K562 (cell line): ENCODE results near the gene PAX8. TPM values are rescaled to one million over a fixed set of nuclear protein-coding genes. Genes with fewer than 3 reads are reported as not detected.
A peak's percentile ranks its signal among the peaks of the same experiment; 100 is the strongest.

ENCODE experiments used
- CBFA2T3 ChIP-seq: fragments of 450-650 bp; IDR thresholded peaks from 2 replicates; pipeline ENCODE4 v1.6.1; 2017
- CEBPB ChIP-seq: fragments of 450-650 bp; IDR thresholded peaks from 2 replicates; pipeline ENCODE4 v1.6.1; 2016; ENCODE audit warnings: missing genetic modification characterization, missing compliant biosample characterization
- CREB1 ChIP-seq, 2 experiments: sonication (generic) in 1 of 2; formaldehyde crosslinking in 1 of 2; IDR thresholded peaks; 2 replicates each; pipeline versions ENCODE4 v1.6.1 to v1.8.0; 2012 to 2022; ENCODE audit warnings: inconsistent platforms in 1 of 2, mild to moderate bottlenecking in 1 of 2, missing genetic modification reagents in 1 of 2, moderate library complexity in 1 of 2
- DMBX1 ChIP-seq: fragments of 250-450 bp; sonication (Bioruptor Pico); IDR thresholded peaks from 2 replicates; pipeline ENCODE4 v1.8.0; 2022; ENCODE audit warnings: inconsistent platforms, mild to moderate bottlenecking, moderate library complexity, borderline replicate concordance
- ZBTB7A ChIP-seq: IDR thresholded peaks from 2 replicates; pipeline ENCODE4 v1.6.1; 2011; ENCODE audit warnings: low read depth, mild to moderate bottlenecking, low read length, moderate library complexity, borderline replicate concordance; ENCODE audit not compliant: control insufficient read depth
- ZFP36 ChIP-seq: fragments of 150-350 bp; IDR thresholded peaks from 2 replicates; pipeline ENCODE4 v1.6.1; 2018; ENCODE audit warnings: low read length, low read depth; ENCODE audit not compliant: partially characterized antibody
- ZNF121 ChIP-seq: sonication (generic); formaldehyde crosslinking; conservative IDR thresholded peaks from 2 replicates; pipeline ENCODE4 v1.8.0; 2022; ENCODE audit warnings: missing genetic modification reagents
- polyA plus RNA-seq, 8 experiments: library from polyadenylated mRNA; depleted of rRNA in 4 of 8; stranded (reverse) in 5 of 8; unstranded in 3 of 8; fragments of >200 nt; fragmentation: Nextera tagmentation in 2 of 8; fragmentation: Illumina TruSeq in 1 of 8; extraction: Ambion mirVana in 2 of 8; extraction: Trizol in 1 of 8; gene quantifications; 2 replicates each; pipeline versions ENCODE4 v1.2.1 to v1.2.3, GENCODE V29; 2011 to 2014; ENCODE audit warnings: inconsistent platforms in 1 of 8, missing spikeins in 1 of 8
- total RNA-seq, 7 experiments: library from RNA; depleted of rRNA in 6 of 7; stranded (reverse); fragments of >200 nt in 6 of 7; fragmentation: Illumina TruSeq in 2 of 7; extraction: Trizol in 2 of 7; gene quantifications; 2 replicates each; pipeline versions ENCODE4 v1.2.1 to v1.2.3, GENCODE V29; 2011 to 2021; ENCODE audit warnings: low replicate concordance in 1 of 7
- TF ChIP-seq, protein P1 (sequence below): sonication (generic); formaldehyde crosslinking; IDR thresholded peaks from 2 replicates; pipeline ENCODE4 v1.8.0; 2023; ENCODE audit warnings: missing genetic modification reagents, mild to moderate bottlenecking, borderline replicate concordance
- TF ChIP-seq, protein P2 (sequence below): fragments of 450-650 bp; IDR thresholded peaks from 2 replicates; pipeline ENCODE4 v1.6.1; 2016; ENCODE audit warnings: low read depth, mild to moderate bottlenecking, moderate library complexity
- TF ChIP-seq, protein P3 (sequence below): fragments of 250-450 bp; sonication (Bioruptor Pico); IDR thresholded peaks from 2 replicates; pipeline ENCODE4 v1.9.0; 2021; ENCODE audit warnings: mild to moderate bottlenecking

PAX8 gene
- total and polyA plus RNA-seq, 9 of the 15 experiments (the other 6 are each of a cell fraction or from before 2014, with no cell fraction given) = 0.13 to 2.1 (median 0.51) TPM

DNA sequence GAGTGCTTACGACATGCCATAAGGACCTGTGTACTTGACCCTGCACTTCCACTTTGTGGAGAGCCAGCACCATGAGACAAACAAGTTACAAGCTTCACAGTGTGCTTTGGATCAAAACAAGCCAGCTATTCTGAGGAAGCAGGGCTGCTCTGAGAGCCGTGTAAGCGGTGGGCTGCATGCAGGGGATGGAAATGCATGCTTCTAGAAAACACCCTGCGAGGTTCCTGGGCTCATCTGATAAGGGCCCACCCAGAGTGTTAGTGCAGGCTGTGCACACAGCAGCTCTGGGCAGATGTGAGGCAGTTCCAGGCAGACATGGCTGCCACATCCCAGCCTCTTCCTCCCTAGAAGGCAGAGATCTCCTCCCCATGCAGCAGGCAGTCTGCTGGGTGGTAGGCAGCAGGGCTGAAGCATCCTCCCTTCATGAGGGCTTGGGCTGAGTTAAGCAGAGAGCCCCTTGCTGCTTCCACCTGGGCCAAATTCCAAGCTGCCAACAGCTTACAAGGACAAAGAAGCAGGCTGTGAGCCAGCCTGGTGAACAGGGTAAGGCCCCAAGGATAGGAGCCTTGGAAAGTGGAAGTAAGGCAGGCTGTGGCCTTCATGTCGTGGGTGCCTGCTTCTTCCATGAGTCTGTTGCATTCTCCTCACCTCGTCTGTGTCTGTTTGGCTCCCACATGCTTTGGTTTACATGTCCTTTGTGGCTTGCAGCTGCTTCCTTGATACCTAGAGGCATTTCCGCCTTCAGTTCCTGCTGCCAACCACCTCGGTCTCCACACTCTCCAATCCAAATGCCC, 97.3 kb downstream of the PAX8 start (continued):
- TF ChIP-seq, protein P1, sequence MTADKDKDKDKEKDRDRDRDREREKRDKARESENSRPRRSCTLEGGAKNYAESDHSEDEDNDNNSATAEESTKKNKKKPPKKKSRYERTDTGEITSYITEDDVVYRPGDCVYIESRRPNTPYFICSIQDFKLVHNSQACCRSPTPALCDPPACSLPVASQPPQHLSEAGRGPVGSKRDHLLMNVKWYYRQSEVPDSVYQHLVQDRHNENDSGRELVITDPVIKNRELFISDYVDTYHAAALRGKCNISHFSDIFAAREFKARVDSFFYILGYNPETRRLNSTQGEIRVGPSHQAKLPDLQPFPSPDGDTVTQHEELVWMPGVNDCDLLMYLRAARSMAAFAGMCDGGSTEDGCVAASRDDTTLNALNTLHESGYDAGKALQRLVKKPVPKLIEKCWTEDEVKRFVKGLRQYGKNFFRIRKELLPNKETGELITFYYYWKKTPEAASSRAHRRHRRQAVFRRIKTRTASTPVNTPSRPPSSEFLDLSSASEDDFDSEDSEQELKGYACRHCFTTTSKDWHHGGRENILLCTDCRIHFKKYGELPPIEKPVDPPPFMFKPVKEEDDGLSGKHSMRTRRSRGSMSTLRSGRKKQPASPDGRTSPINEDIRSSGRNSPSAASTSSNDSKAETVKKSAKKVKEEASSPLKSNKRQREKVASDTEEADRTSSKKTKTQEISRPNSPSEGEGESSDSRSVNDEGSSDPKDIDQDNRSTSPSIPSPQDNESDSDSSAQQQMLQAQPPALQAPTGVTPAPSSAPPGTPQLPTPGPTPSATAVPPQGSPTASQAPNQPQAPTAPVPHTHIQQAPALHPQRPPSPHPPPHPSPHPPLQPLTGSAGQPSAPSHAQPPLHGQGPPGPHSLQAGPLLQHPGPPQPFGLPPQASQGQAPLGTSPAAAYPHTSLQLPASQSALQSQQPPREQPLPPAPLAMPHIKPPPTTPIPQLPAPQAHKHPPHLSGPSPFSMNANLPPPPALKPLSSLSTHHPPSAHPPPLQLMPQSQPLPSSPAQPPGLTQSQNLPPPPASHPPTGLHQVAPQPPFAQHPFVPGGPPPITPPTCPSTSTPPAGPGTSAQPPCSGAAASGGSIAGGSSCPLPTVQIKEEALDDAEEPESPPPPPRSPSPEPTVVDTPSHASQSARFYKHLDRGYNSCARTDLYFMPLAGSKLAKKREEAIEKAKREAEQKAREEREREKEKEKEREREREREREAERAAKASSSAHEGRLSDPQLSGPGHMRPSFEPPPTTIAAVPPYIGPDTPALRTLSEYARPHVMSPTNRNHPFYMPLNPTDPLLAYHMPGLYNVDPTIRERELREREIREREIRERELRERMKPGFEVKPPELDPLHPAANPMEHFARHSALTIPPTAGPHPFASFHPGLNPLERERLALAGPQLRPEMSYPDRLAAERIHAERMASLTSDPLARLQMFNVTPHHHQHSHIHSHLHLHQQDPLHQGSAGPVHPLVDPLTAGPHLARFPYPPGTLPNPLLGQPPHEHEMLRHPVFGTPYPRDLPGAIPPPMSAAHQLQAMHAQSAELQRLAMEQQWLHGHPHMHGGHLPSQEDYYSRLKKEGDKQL = no peak
- TF ChIP-seq ZBTB7A (no peak), ZNF121 (CRISPR knock-in tag) (no peak), CREB1 (IDR thresholded peaks at IDR 0.05) (no peak), CREB1 (CRISPR knock-in tag; IDR thresholded peaks at IDR 0.05) (no peak), CEBPB (tag) (0 out of 2 replicates have a peak, but pooled peaks have one; percentile 8), ZFP36 (no peak), DMBX1 (CRISPR knock-in tag) (no peak), CBFA2T3 (peak; percentile 51)
- TF ChIP-seq, protein P2, sequence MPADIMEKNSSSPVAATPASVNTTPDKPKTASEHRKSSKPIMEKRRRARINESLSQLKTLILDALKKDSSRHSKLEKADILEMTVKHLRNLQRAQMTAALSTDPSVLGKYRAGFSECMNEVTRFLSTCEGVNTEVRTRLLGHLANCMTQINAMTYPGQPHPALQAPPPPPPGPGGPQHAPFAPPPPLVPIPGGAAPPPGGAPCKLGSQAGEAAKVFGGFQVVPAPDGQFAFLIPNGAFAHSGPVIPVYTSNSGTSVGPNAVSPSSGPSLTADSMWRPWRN = no peak
- TF ChIP-seq, protein P3, sequence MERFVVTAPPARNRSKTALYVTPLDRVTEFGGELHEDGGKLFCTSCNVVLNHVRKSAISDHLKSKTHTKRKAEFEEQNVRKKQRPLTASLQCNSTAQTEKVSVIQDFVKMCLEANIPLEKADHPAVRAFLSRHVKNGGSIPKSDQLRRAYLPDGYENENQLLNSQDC = no peak
- TF ChIP-seq, all 486 proteins: peak for 6
